IMR-90 (cell line): ENCODE data around the gene ENPP3. TPM values are rescaled to one million over a fixed set of nuclear protein-coding genes. Genes with fewer than 3 reads are reported as not detected.

Experiments
- ATAC-seq: fragments of 200-7000 bp; cut with Tn5 transposase; 2 replicates; pipeline ENCODE4 v1.9.1; 2020; ENCODE audit warnings: low read depth, mild to moderate bottlenecking, moderate library complexity
- BruUV-seq: library from RNA; stranded (reverse); fragments of 400-500 nt; replicated peaks from 2 replicates; lab custom pipeline; 2021; lab: Mats Ljungman, UMichigan
- CTCF ChIA-PET: fragments of 300-600 bp; formaldehyde crosslinking; extraction: SDS; loops from one replicate; lab custom pipeline; 2021; ENCODE audit warnings: antibody characterized with exemption; lab: Yijun Ruan, JAX
- POLR2A ChIA-PET: fragments of 300-600 bp; sonication (Branson Sonifier 250); formaldehyde crosslinking; loops from one replicate; lab custom pipeline; 2022; ENCODE audit warnings: antibody characterized with exemption; ENCODE audit not compliant: unreplicated experiment; lab: Charles Lee
- DNase-seq: peaks from one replicate; pipeline ENCODE4 v3.0.0; 2013
- H2AFZ ChIP-seq: replicated peaks from 2 replicates; pipeline ENCODE3; 2013; ENCODE audit warnings: low read length, mild to moderate bottlenecking; ENCODE audit not compliant: poor library complexity
- H2AK5ac ChIP-seq: 2 replicates; pipeline ENCODE4 v1.6.1; 2013; ENCODE audit warnings: low read depth, low read length, inconsistent platforms
- H2AK9ac ChIP-seq: replicated peaks from 2 replicates; pipeline ENCODE3; 2013; ENCODE audit warnings: mild to moderate bottlenecking, low read depth, low read length, moderate library complexity; ENCODE audit not compliant: poor library complexity
- H2BK120ac ChIP-seq: 2 replicates; pipeline ENCODE4 v1.6.1; 2013; ENCODE audit warnings: low read depth, low read length, inconsistent platforms
- H2BK15ac ChIP-seq: 3 replicates; pipeline ENCODE4 v1.6.1; 2013; ENCODE audit warnings: low read depth, low read length, inconsistent platforms
- H2BK20ac ChIP-seq: 2 replicates; pipeline ENCODE4 v1.6.1; 2013; ENCODE audit warnings: low read depth, mild to moderate bottlenecking, inconsistent platforms, low read length, moderate library complexity
- H2BK5ac ChIP-seq: 2 replicates; pipeline ENCODE4 v1.6.1; 2013; ENCODE audit warnings: mild to moderate bottlenecking, low read depth, low read length, inconsistent platforms; ENCODE audit not compliant: poor library complexity, severe bottlenecking
- H3K14ac ChIP-seq: replicated peaks from 2 replicates; pipeline ENCODE4 v1.6.1; 2013; ENCODE audit warnings: low read depth, low read length, inconsistent platforms
- H3K18ac ChIP-seq: 2 replicates; pipeline ENCODE4 v1.6.1; 2013; ENCODE audit warnings: low read depth, low read length, control low read depth
- H3K23ac ChIP-seq: 2 replicates; pipeline ENCODE4 v1.6.1; 2013; ENCODE audit warnings: low read depth, low read length, inconsistent platforms
- H3K27ac ChIP-seq: 2 replicates; pipeline ENCODE4 v1.5.1; 2013; ENCODE audit warnings: mild to moderate bottlenecking, control low read depth, low read length; ENCODE audit not compliant: insufficient read depth
- H3K27me3 ChIP-seq: 2 replicates; pipeline ENCODE4 v1.6.1; 2013; ENCODE audit warnings: low read length; ENCODE audit not compliant: control insufficient read depth, insufficient read depth
- H3K36me3 ChIP-seq: 2 replicates; pipeline ENCODE4 v1.6.1; 2013; ENCODE audit warnings: low read length, mixed read lengths; ENCODE audit not compliant: control insufficient read depth, insufficient read depth
- H3K4ac ChIP-seq: 2 replicates; pipeline ENCODE4 v1.6.1; 2013; ENCODE audit warnings: low read depth, low read length, inconsistent platforms
- H3K4me1 ChIP-seq: 2 replicates; pipeline ENCODE4 v1.6.1; 2013; ENCODE audit warnings: low read length, mixed read lengths; ENCODE audit not compliant: control insufficient read depth, insufficient read depth
- H3K4me2 ChIP-seq: 2 replicates; pipeline ENCODE4 v1.6.1; 2013; ENCODE audit warnings: low read depth, mild to moderate bottlenecking, control low read depth, low read length, moderate library complexity
- H3K4me3 ChIP-seq: 2 replicates; pipeline ENCODE4 v1.5.1; 2013; ENCODE audit warnings: low read depth, mild to moderate bottlenecking, control low read depth, low read length, moderate library complexity; ENCODE audit not compliant: insufficient read depth
- H3K56ac ChIP-seq: 2 replicates; pipeline ENCODE4 v1.6.1; 2013; ENCODE audit warnings: low read length, inconsistent platforms; ENCODE audit not compliant: insufficient read depth; ENCODE audit errors: extremely low read depth
- H3K79me1 ChIP-seq, 2 experiments: 2 replicates each; pipeline ENCODE4 v1.6.1; 2013; ENCODE audit warnings: low read length in 2 of 2, inconsistent platforms in 1 of 2, low read depth in 1 of 2
- H3K9ac ChIP-seq: 2 replicates; pipeline ENCODE4 v1.6.1; 2013; ENCODE audit warnings: low read depth, low read length, control low read depth
- H3K9me1 ChIP-seq: 2 replicates; pipeline ENCODE4 v1.6.1; 2013; ENCODE audit warnings: low read length, inconsistent platforms; ENCODE audit not compliant: insufficient read depth
- H3K9me3 ChIP-seq: 2 replicates; pipeline ENCODE4 v1.6.1; 2013; ENCODE audit warnings: low read length; ENCODE audit not compliant: control insufficient read depth, insufficient read depth
- H4K20me1 ChIP-seq: 2 replicates; pipeline ENCODE4 v1.6.1; 2013; ENCODE audit warnings: low read length, inconsistent platforms; ENCODE audit not compliant: insufficient read depth
- H4K5ac ChIP-seq: 2 replicates; pipeline ENCODE4 v1.6.1; 2013; ENCODE audit warnings: mild to moderate bottlenecking, low read depth, low read length, control low read depth
- H4K8ac ChIP-seq, 2 experiments: 2 replicates each; pipeline ENCODE4 v1.6.1; 2013; ENCODE audit warnings: low read depth in 2 of 2, low read length in 2 of 2, control low read depth in 1 of 2, inconsistent platforms in 1 of 2
- H4K91ac ChIP-seq: 2 replicates; pipeline ENCODE4 v1.6.1; 2013; ENCODE audit warnings: low read depth, low read length, inconsistent platforms; ENCODE audit not compliant: insufficient read depth
- BHLHE40 ChIP-seq: fragments of 150-350 bp; IDR thresholded peaks from 2 replicates; pipeline ENCODE4 v1.6.1; 2016; ENCODE audit warnings: mild to moderate bottlenecking, low read depth, low read length
- CEBPB ChIP-seq: IDR thresholded peaks from 2 replicates; pipeline ENCODE4 v1.6.1; 2012; ENCODE audit warnings: low read depth, low read length, improper control_type of control experiment
- CHD1 ChIP-seq: IDR thresholded peaks from 2 replicates; pipeline ENCODE4 v1.6.1; 2012; ENCODE audit warnings: low read depth, low read length, improper control_type of control experiment
- FOS ChIP-seq: fragments of 150-350 bp; IDR thresholded peaks from 2 replicates; pipeline ENCODE4 v1.6.1; 2016; ENCODE audit warnings: low read depth, low read length
- MAFK ChIP-seq: IDR thresholded peaks from 2 replicates; pipeline ENCODE4 v1.6.1; 2012; ENCODE audit warnings: low read depth, low read length, improper control_type of control experiment
- MAZ ChIP-seq: IDR thresholded peaks from 2 replicates; pipeline ENCODE4 v1.6.1; 2012; ENCODE audit warnings: low read depth, mild to moderate bottlenecking, low read length, improper control_type of control experiment, moderate library complexity, borderline replicate concordance
- MXI1 ChIP-seq: IDR thresholded peaks from 2 replicates; pipeline ENCODE4 v1.6.1; 2012; ENCODE audit warnings: low read depth, mild to moderate bottlenecking, low read length, moderate library complexity, borderline replicate concordance
- NFE2L2 ChIP-seq: fragments of 150-350 bp; IDR thresholded peaks from 2 replicates; pipeline ENCODE4 v1.6.1; 2016; ENCODE audit warnings: low read depth, mild to moderate bottlenecking, low read length
- POLR2A ChIP-seq: IDR thresholded peaks from 2 replicates; pipeline ENCODE4 v1.6.1; 2012; ENCODE audit warnings: mild to moderate bottlenecking, low read depth, low read length
- RAD21 ChIP-seq: IDR thresholded peaks from 2 replicates; pipeline ENCODE4 v1.6.1; 2012; ENCODE audit warnings: low read length, improper control_type of control experiment
- RCOR1 ChIP-seq: IDR thresholded peaks from 2 replicates; pipeline ENCODE4 v1.6.1; 2012; ENCODE audit warnings: mild to moderate bottlenecking, low read length, improper control_type of control experiment; ENCODE audit not compliant: insufficient replicate concordance
- RFX5 ChIP-seq: IDR thresholded peaks from 2 replicates; pipeline ENCODE4 v1.8.0; 2012; ENCODE audit warnings: low read depth, mild to moderate bottlenecking, low read length, moderate library complexity
- SMC3 ChIP-seq: fragments of 150-350 bp; IDR thresholded peaks from 2 replicates; pipeline ENCODE4 v1.6.1; 2016; ENCODE audit warnings: low read depth, mild to moderate bottlenecking, antibody characterized with exemption, low read length, moderate library complexity
- WGBS, 2 experiments: methylation state at CpG; one replicate each; pipeline versions ENCODE4 v1.1.5 to v1.1.7; 2013; ENCODE audit warnings: missing lambda C conversion rate in 2 of 2; ENCODE audit not compliant: insufficient read length in 1 of 2; ENCODE audit errors: extremely low coverage in 2 of 2; 5-methylcytosine and 5-hydroxymethylcytosine counted together
- dilution Hi-C: fragments of 300-500 bp; cut with HindIII; formaldehyde crosslinking; loops from one replicate; pipeline ENCODE4 v1.14.3; 2018; ENCODE audit warnings: low sequenced_read_pairs; ENCODE audit not compliant: unreplicated experiment
- in situ Hi-C: fragments of 300-500 bp; cut with MboI; formaldehyde crosslinking; loops from 3 replicates; pipeline ENCODE4 v1.14.3; 2019; ENCODE audit warnings: low sequenced_read_pairs, inconsistent platforms, mixed read lengths
- intact Hi-C: fragments of 100-400 bp; cut with micrococcal nuclease; formaldehyde crosslinking; loops from 2 replicates; pipeline ENCODE4 v1.10.0; 2022
- polyA plus RNA-seq, 3 experiments: library from polyadenylated mRNA; depleted of rRNA; stranded (reverse); fragments of >200 nt; gene quantifications; 2 replicates each; pipeline ENCODE4 v1.2.3, GENCODE V29; 2012; ENCODE audit warnings: low replicate concordance in 1 of 3
- total RNA-seq: library from RNA; depleted of rRNA; stranded (reverse); fragments of >200 nt; gene quantifications from 2 replicates; pipeline ENCODE4 v1.2.3, GENCODE V29; 2012
- TF ChIP-seq, protein P1 (sequence below): fragments of 150-350 bp; IDR thresholded peaks from 2 replicates; pipeline ENCODE4 v1.6.1; 2017; ENCODE audit warnings: mild to moderate bottlenecking, antibody characterized with exemption, low read length, low read depth
- TF ChIP-seq, protein P2 (sequence below): conservative IDR thresholded peaks from 2 replicates; pipeline ENCODE4 v1.5.1; 2012; ENCODE audit warnings: mild to moderate bottlenecking, low read depth, low read length, improper control_type of control experiment
- TF ChIP-seq, protein P3 (sequence below): fragments of 150-350 bp; IDR thresholded peaks from 2 replicates; pipeline ENCODE4 v1.6.1; 2016; ENCODE audit warnings: low read depth, mild to moderate bottlenecking, low read length, moderate library complexity, borderline replicate concordance

The ENPP3 gene
- total and polyA plus RNA-seq, 2 of the 4 experiments (the other 2 are of a cell fraction) = under 0.01 to 0.05 TPM

DNA sequence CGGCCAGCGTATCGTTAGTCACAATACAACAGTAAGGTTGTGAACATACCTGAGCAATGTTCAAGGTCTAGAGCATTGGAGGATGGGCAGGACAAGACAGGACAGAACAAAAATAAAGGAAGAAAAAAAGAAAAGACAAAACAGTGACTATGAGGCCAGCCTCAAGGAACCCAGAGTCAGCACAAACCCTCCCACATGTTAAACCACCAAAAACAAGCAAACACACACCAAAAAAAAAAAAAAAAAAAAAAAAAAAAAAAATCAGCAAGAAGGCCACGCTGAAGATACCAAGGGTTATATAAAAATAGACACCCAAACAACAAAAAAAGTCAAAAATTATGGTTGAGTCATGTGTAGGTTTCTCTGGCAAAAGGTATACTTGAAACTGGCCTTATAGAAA lies 21.8 kb upstream of the ENPP3 start:
- Histone ChIP-seq H3K4me3 (no peak overlapping the region), H4K8ac (no peak overlapping the region), H3K36me3 (peaks cover 20% of the 10 kb centered on the region), H2AK9ac (no peak overlapping the region), H3K9me1 (no peaks in the 10 kb centered on the region), H3K4me2 (no peak overlapping the region), H3K4ac (no peak overlapping the region), H3K27me3 (no peaks in the 10 kb centered on the region), H3K56ac (no peak overlapping the region), H3K23ac (no peak overlapping the region), H3K18ac (no peak overlapping the region), H3K9ac (no peak overlapping the region), H3K27ac (no peak overlapping the region), H3K4me1 (no peaks in the 10 kb centered on the region), H2BK120ac (no peak overlapping the region), H2BK15ac (no peak overlapping the region), H3K9me3 (no peaks in the 10 kb centered on the region), H2AFZ (no peak overlapping the region), H2AK5ac (no peak overlapping the region), H2BK20ac (no peak overlapping the region), H3K14ac (no peak overlapping the region), H4K20me1 (no peaks in the 10 kb centered on the region), H4K5ac (no peak overlapping the region), H4K91ac (no peak overlapping the region), H2BK5ac (no peak overlapping the region), H3K79me1 (no peaks in the 10 kb centered on the region; a peak in 2 of 4 replicates)
- ATAC-seq (no peak), DNase-seq (no peak)
- BruUV-seq = no TSS peak
- intact Hi-C loops = no loop called here
- dilution Hi-C loops = no loop called here
- no peak for TF ChIP-seq RCOR1
- no peak for TF ChIP-seq CHD1
- no peak for TF ChIP-seq MAFK
- no peak for TF ChIP-seq FOS
- TF ChIP-seq NFE2L2 = no peak
- no peak for TF ChIP-seq RAD21
- no peak for TF ChIP-seq POLR2A
- TF ChIP-seq, protein P1, sequence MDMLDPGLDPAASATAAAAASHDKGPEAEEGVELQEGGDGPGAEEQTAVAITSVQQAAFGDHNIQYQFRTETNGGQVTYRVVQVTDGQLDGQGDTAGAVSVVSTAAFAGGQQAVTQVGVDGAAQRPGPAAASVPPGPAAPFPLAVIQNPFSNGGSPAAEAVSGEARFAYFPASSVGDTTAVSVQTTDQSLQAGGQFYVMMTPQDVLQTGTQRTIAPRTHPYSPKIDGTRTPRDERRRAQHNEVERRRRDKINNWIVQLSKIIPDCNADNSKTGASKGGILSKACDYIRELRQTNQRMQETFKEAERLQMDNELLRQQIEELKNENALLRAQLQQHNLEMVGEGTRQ = no peak
- no peak for TF ChIP-seq BHLHE40
- TF ChIP-seq, protein P2, sequence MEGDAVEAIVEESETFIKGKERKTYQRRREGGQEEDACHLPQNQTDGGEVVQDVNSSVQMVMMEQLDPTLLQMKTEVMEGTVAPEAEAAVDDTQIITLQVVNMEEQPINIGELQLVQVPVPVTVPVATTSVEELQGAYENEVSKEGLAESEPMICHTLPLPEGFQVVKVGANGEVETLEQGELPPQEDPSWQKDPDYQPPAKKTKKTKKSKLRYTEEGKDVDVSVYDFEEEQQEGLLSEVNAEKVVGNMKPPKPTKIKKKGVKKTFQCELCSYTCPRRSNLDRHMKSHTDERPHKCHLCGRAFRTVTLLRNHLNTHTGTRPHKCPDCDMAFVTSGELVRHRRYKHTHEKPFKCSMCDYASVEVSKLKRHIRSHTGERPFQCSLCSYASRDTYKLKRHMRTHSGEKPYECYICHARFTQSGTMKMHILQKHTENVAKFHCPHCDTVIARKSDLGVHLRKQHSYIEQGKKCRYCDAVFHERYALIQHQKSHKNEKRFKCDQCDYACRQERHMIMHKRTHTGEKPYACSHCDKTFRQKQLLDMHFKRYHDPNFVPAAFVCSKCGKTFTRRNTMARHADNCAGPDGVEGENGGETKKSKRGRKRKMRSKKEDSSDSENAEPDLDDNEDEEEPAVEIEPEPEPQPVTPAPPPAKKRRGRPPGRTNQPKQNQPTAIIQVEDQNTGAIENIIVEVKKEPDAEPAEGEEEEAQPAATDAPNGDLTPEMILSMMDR = no peak
- TF ChIP-seq, protein P3, sequence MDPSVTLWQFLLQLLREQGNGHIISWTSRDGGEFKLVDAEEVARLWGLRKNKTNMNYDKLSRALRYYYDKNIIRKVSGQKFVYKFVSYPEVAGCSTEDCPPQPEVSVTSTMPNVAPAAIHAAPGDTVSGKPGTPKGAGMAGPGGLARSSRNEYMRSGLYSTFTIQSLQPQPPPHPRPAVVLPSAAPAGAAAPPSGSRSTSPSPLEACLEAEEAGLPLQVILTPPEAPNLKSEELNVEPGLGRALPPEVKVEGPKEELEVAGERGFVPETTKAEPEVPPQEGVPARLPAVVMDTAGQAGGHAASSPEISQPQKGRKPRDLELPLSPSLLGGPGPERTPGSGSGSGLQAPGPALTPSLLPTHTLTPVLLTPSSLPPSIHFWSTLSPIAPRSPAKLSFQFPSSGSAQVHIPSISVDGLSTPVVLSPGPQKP = no peak
- no peak for TF ChIP-seq MXI1
- TF ChIP-seq SMC3 = no peak
- no peak for TF ChIP-seq MAZ
- TF ChIP-seq CEBPB = no peak
- no peak for TF ChIP-seq RFX5
- WGBS, 2 experiments = no CpG with 5 or more reads among the region's 4 CpGs
- ChIA-PET CTCF (interaction anchor here (4.6 kb wide), 1 partner anchor 12 kb away, joined by 23 read pairs; the partner anchor contains the start of gene MED23), POLR2A (no interaction called here)
- in situ Hi-C loops = no loop called here
